Putamen (tissue), 1 donor: Measurements from ENCODE around the gene NANP.
A peak's percentile ranks its signal among the peaks of the same experiment; 100 is the strongest.
"Not testable (repeated sequence)": the region's sequence is repeated elsewhere in the genome, so short reads cannot be mapped to it uniquely, and the experiment has no call there.

Experiments used
- DNase-seq: peaks from one replicate; pipeline ENCODE4 v3.0.0-alpha.2; 2016; ENCODE audit warnings: low spot score

The NANP gene

DNA sequence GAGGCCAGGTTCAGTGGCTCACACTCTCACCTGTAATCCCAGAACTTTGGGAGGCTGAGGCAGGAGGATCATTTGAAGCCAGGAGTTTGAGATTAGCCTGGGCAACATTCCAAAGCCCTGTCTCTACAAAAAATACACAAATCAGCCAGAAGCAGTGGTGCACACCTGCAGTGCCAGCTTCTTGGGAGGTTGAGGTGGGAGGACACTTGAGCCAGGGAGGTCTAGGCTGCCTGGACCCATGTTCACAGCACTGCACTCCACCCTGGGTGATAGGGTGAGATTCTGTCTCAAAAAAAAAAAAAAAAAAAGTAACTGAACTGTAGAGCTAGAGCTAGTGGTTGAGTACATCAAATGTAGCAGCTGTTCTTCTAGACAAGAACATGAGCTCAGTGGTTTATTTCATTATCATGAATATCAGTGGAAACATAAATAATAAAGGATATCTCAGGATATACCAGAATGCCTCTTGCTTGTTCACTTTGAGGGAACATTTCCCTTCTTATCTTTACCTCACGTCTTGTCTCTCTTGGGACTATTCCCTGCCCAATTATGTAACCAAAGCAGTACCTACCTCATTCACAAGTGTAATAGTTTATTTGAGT is 17.6 kb downstream of the NANP start:
- DNase-seq, result no peak

DNA sequence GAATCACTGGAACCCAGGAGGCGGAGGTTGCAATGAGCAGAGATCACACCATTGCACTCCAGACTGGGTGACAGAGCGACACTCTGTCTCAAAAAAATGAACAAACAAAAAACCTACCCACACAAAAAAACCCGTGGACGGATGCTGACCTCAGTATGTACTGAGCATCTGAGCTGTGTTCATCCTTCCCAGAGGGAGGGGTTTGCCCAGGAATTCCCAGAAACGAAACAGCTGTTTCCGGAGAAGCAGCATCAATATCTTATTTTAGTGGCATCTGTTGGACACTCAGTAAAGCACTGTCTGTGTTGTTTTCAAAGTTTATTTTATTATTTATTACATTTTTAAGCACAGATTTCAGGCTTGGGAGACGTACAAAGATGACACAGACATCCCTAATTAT is 18.7 kb downstream of the NANP start:
- DNase-seq, result no peak

DNA sequence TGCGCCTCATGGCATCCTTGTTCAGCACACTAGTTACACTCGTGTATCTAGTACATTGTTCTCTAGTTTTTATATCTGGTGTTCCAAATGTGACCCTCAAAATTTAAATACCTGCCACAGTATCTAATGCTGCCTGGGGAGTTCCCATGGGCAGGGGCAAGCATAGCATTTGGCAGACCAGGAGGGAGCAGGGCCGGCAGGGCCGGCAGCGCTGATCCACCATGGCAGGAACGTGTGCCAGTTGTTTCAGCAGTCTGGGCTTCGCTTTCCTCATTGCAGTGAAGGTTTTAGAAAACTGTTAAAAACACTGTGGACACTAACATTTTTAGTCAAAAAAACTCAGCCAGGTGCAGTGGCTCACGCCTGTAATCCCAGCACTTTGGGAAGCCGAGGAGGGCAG is 19.2 kb downstream of the NANP start:
- no peak for DNase-seq

GRCh38 chr20:25602914-25603309 is 20.9 kb downstream of the NANP start:
- not testable (repeated sequence) for DNase-seq

GRCh38 chr20:25602191-25602913 is 21.5 kb downstream of the NANP start:
- DNase-seq, result not testable (repeated sequence)

DNA sequence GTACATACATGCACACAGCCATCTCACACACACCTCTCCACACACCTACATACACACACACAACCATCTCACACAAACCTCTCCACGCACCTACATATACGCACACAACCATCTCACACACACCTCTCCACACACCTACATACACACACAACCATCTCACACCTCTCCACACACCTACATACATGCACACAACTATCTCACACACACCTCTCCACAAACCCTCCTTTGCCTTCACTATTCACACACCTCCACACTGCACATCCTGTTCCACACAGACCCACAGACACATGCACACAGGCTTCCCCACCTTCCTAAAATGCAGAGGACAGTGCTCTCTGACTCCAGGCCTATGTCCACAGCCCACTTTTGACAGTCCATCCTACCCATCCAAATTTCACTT is 22.2 kb downstream of the NANP start:
- no peak for DNase-seq

GRCh38 chr20:25600632-25601031 is 23.2 kb downstream of the NANP start:
- no peak for DNase-seq

- no peak for DNase-seq
These were observed 31.5 kb downstream of the NANP start for GRCh38 chr20:25592135-25592852.

DNA sequence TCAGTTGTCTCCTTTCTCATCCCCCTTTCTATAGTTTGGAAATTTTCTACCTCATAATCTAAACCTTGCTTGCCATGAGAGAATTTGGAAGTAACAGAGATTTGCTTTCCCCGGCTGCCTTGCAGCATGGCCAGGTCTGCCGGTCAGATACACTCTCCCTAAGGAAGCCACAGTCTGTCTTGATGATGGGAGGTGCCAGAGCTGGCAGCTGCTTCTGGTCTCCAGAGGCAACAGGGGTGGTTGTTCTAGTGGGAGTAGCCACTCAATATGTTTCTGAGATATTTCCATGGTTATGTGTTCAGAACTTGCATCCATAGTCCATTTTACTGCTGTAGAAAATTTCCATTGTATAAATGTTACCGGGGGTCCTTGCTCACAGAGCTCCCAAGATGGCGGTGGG is 33.0 kb downstream of the NANP start:
- DNase-seq, result not testable (repeated sequence)

DNA sequence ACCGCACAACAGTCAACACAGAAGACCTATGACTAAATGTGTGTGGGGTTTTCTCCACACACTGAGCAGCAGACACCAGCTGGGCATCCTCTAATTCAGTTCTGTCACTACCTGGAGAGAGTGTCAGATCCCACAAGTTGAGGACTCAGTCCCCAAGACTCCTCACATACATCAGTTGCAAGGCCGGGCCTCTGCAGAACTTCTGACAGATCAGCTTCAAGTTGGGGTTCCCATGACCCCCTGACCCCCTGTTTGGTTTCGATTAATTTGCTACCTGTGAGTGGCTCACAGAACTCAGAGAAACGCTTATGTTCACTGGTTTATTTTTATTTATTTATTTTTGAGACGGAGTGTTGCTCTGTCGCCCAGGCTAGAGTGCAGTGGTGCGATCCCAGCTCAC is 35.3 kb downstream of the NANP start:
- DNase-seq, result no peak

GRCh38 chr20:25587536-25587935 is 36.3 kb downstream of the NANP start:
- DNase-seq, result no peak

GRCh38 chr20:25586877-25587276 is 36.9 kb downstream of the NANP start:
- DNase-seq, result no peak

GRCh38 chr20:25584905-25585704 is 38.7 kb downstream of the NANP start, which contains the start of gene NINL:
Gene NINL (minus strand): TSS chr20:25585531. CDS start chr20:25526587, 58,944 bp downstream.
- peak; percentile 30 for DNase-seq

DNA sequence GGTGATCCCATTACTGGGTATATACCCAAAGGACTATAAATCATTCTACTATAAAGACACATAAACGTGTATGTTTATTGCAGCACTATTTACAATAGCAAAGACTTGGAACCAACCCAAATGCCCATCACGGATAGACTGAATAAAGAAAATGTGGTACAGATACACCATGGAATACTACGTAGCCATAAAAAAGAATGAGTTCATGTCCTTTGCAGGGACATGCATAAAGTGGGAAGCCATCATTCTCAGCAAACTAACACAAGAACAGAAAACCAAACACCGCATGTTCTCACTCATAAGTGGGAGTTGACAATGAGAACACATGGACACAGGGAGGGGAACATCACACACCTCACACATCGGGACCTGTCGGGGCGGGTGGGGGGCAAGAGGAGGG is 40.2 kb downstream of the NANP start:
- not testable (repeated sequence) for DNase-seq

GRCh38 chr20:25580711-25581110 is 43.1 kb downstream of the NANP start:
- DNase-seq, result no peak

- no peak for DNase-seq
These were observed 44.6 kb downstream of the NANP start for GRCh38 chr20:25579081-25579770.

DNA sequence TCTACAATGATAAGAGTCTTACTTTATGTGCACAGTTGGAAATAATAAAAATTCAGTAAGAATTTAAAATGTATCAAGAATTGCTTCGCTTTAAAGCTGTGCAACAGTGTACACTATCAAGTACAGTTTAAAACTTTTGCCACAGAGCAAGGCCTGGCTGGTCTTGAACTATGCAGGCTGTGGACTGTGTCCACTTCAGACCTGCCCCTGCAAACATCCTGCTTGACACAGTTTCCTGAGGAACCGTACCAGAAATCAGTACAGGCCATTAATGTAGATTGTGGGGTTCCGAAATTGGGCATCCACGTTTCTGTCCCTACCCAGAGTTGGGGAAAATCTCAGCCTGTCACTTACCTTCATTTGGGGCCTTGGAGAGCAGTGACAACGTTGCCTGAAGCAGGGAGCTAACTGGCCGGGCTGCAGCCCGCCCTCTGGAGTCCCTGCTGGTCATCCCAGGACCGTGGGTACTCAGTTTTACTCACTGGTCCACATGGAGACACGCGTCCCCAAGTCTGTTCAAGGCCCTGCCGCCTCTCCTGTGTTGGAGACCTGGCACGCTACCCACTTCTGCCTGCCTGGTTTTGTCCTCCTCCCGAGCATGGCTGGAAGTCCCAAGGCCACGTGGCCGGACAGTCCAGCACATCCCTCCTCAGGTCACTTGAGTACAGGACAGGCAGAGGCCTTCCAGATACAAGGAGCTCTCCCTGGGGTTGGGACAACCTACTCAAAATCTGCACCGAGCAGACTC is 46.9 kb downstream of the NANP start:
- DNase-seq, result no peak

DNA sequence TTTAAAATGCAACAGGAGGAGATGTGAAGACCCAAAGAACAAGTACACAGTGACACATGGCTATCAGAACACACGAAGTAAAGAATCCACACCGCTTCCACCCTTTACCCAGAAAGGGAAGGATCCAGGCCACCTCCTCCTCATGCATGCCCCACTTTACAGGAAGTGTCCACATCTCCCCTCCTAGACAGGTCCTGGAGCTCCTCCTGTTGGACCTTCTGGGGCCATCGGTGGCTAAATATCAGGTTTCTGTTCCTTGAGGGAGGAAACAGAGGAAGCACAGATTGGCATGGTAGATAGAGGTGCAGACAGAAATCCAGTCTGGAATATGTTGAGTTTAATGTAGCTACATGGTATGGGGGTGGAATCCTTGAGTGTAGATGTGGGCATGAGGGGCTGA is 49.4 kb downstream of the NANP start:
- DNase-seq, result no peak

DNA sequence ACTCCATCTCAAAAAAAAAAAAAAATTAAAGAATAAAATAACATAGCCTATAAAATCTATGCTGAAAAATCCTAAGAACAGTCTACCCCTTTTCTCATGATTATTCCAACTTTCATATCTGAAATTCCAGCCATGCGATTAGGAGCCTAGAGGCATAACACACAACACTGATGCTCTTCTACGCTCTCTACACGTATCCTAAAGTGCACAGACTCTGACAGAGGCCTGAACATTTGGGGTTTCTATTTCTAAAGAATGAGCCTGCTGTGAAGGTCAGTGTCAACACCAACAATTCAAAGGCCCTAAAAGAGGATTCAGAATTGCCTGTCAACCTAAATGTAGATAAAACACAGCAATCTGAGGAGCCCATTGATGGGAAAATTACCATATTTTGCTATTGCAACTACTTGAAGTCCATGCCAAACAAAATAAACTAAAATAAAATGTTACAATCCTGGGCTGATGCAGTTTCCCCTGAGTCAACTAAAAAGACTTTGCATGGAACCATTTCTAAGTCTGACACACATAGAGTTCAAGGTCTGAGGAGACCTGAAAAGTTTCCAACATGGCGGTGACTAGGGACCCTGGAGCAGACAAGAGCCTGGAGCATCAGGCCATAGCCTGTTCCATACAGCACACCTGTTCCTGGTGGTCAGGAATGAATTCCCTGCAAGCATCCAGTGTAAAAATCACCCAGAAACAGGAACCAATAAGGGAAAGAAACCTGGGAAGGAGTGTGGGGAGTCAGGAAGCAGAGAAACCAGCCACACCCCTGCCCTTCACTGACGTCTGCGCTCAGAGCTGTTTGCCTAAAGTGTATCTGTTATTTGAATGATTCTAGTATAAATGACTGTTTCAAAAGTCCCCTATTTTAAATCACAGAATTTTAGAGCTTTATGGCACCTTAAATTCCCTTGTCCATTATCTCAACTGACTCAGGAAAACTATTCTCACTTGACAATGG is 50.2 kb downstream of the NANP start:
- DNase-seq, result no peak

DNA sequence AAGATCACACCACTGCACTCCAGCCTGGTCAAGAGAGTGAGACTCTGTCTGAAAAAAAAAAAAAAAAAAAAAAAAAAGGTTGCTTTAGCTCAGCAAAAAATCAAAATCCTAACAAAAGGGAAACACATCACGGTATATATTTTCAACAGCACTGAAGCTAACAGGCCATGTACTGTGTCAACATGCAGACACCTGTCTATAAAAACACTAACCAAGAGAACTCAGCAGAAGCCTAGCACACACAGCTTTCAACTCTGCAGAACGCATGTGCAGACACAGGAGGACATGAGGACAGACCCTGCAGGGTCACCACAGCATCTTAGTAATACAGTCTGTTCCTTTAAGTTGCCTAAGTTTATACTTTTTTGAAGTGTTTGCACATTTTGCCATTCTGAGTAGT is 52.0 kb downstream of the NANP start:
- no peak for DNase-seq
